ENCODE measurements around the gene VWA5A.
"Not testable (repeated sequence)": the region's sequence is repeated elsewhere in the genome, so short reads cannot be mapped to it uniquely, and the experiment has no call there.

VWA5A gene

GRCh38 chr11:124093330-124093729 is 21.9 kb upstream of the VWA5A start:
- DNase-seq (ENCODE audit: low spot score), result no peak

- DNase-seq (ENCODE audit: low spot score), result no peak
These were observed 20.5 kb upstream of the VWA5A start for GRCh38 chr11:124094731-124095130.

GRCh38 chr11:124096364-124096763 is 18.9 kb upstream of the VWA5A start:
- DNase-seq (ENCODE audit: low spot score), result no peak

- DNase-seq (ENCODE audit: low spot score), result no peak
These were observed 17.1 kb upstream of the VWA5A start for GRCh38 chr11:124098141-124098540.

- no peak for DNase-seq (ENCODE audit: low spot score)
These were observed 13.5 kb upstream of the VWA5A start for GRCh38 chr11:124101737-124102136.

GRCh38 chr11:124108156-124108555 is 7.1 kb upstream of the VWA5A start:
- DNase-seq (ENCODE audit: low spot score), result no peak

GRCh38 chr11:124109377-124109776 is 5.9 kb upstream of the VWA5A start:
- no peak for DNase-seq (ENCODE audit: low spot score)

- no peak for DNase-seq (ENCODE audit: low spot score)
These were observed 5.0 kb upstream of the VWA5A start for GRCh38 chr11:124110201-124110600.

- no peak for DNase-seq (ENCODE audit: low spot score)
These were observed 1.4 kb upstream of the VWA5A start for GRCh38 chr11:124113890-124114289.

- DNase-seq (ENCODE audit: low spot score), result peak; percentile 5
These were observed 749 bp downstream of the VWA5A start for GRCh38 chr11:124115782-124116616.

GRCh38 chr11:124119103-124119502 is 3.9 kb downstream of the VWA5A start:
- no peak for DNase-seq (ENCODE audit: low spot score)

- DNase-seq (ENCODE audit: low spot score), result no peak
These were observed 5.6 kb downstream of the VWA5A start for GRCh38 chr11:124120891-124121290.

GRCh38 chr11:124122123-124122522 is 6.9 kb downstream of the VWA5A start:
- no peak for DNase-seq (ENCODE audit: low spot score)

- DNase-seq (ENCODE audit: low spot score), result no peak
These were observed 8.4 kb downstream of the VWA5A start for GRCh38 chr11:124123622-124124021.

- not testable (repeated sequence) for DNase-seq (ENCODE audit: low spot score)
These were observed 11.9 kb downstream of the VWA5A start for GRCh38 chr11:124127134-124127533.

- DNase-seq (ENCODE audit: low spot score), result no peak
These were observed 27.8 kb downstream of the VWA5A start for GRCh38 chr11:124143034-124143433.

- no peak for DNase-seq (ENCODE audit: low spot score)
These were observed 32.7 kb downstream of the VWA5A start for GRCh38 chr11:124147951-124148350.

- no peak for DNase-seq (ENCODE audit: low spot score)
These were observed 35.4 kb downstream of the VWA5A start for GRCh38 chr11:124150684-124151083.

GRCh38 chr11:124152770-124153407 is 37.6 kb downstream of the VWA5A start:
- DNase-seq (ENCODE audit: low spot score), result no peak

- no peak for DNase-seq (ENCODE audit: low spot score)
These were observed 38.6 kb downstream of the VWA5A start for GRCh38 chr11:124153821-124154220.

- peak; percentile 8 for DNase-seq (ENCODE audit: low spot score)
These were observed 44.2 kb downstream of the VWA5A start for GRCh38 chr11:124159481-124159880.

- no peak for DNase-seq (ENCODE audit: low spot score)
These were observed 45.7 kb downstream of the VWA5A start for GRCh38 chr11:124160986-124161385.

- no peak for DNase-seq (ENCODE audit: low spot score)
These were observed 52.6 kb downstream of the VWA5A start for GRCh38 chr11:124167826-124168231.

- no peak for DNase-seq (ENCODE audit: low spot score)
These were observed 53.5 kb downstream of the VWA5A start for GRCh38 chr11:124168796-124169195.

All from Ammon's horn (tissue), 1 donor.